Neural cell (in vitro differentiated cells): ENCODE measurements around the gene PREX1.

ENCODE experiments used
- CTCF ChIP-seq: fragments of 450-650 bp; IDR thresholded peaks from 2 replicates; pipeline ENCODE4 v1.5.1; 2014; ENCODE audit warnings: antibody characterized with exemption, mild to moderate bottlenecking, moderate library complexity; ENCODE audit not compliant: poor library complexity, severe bottlenecking
- SMC3 ChIP-seq: fragments of 450-650 bp; conservative IDR thresholded peaks from 2 replicates; pipeline ENCODE4 v1.6.1; 2014; ENCODE audit warnings: antibody characterized with exemption, mild to moderate bottlenecking, moderate library complexity; ENCODE audit not compliant: poor library complexity

DNA sequence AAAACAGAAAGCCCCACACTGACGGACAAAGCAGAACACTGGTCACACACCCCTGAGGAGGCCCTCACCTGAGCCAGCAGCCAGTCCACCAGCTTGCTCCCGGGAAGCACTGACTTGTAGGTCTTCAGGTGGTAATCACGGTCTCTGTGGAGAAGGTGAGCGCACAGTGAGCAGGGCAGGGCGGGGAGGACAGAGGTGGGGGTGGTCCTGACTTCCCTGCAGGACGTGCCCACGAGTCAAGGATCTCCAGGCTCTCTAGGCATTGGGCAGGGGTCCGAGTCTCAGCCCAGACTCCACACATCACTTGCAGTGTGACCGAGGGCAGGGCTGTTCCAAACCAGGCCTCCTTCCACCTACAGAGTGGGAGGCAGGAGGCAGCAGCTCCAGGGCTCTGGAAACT lies 151.7 kb downstream of the PREX1 start:
- TF ChIP-seq CTCF (no peak), SMC3 (no peak)
